GM18873 (cell line): ENCODE data around the gene MYO5B.
"Not testable (repeated sequence)": the region's sequence is repeated elsewhere in the genome, so short reads cannot be mapped to it uniquely, and the experiment has no call there.

Experiments used
- ATAC-seq: cut with Tn5 transposase; IDR thresholded peaks from one replicate; pipeline ENCODE4 v1.9.1; 2021; ENCODE audit warnings: mild to moderate bottlenecking, moderate library complexity, moderate number of reproducible peaks; ENCODE audit not compliant: unreplicated experiment, low FRiP score

MYO5B gene

GRCh38 chr18:49845629-49846360, 349.2 kb downstream of the MYO5B start:
- ATAC-seq = no peak

DNA sequence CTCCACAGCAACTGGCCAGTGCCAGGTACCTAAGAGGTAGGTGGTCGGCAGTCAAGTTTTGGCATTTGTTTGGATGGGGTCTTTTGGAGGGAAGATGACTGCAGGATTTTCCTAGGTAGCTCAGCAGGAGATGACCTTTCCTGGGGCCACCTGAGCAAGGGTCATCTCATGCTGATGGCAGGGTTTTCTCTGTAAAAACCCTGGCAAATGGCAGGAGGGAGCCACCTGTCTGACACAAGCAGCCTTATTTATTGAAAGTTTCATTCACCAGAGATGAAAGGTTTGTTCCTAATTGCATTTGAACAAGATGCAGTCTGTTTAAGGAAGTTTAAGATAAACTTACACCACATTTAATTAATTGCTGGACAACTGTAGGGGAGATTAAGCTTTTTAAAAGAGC, 350.0 kb downstream of the MYO5B start:
- ATAC-seq = no peak

DNA sequence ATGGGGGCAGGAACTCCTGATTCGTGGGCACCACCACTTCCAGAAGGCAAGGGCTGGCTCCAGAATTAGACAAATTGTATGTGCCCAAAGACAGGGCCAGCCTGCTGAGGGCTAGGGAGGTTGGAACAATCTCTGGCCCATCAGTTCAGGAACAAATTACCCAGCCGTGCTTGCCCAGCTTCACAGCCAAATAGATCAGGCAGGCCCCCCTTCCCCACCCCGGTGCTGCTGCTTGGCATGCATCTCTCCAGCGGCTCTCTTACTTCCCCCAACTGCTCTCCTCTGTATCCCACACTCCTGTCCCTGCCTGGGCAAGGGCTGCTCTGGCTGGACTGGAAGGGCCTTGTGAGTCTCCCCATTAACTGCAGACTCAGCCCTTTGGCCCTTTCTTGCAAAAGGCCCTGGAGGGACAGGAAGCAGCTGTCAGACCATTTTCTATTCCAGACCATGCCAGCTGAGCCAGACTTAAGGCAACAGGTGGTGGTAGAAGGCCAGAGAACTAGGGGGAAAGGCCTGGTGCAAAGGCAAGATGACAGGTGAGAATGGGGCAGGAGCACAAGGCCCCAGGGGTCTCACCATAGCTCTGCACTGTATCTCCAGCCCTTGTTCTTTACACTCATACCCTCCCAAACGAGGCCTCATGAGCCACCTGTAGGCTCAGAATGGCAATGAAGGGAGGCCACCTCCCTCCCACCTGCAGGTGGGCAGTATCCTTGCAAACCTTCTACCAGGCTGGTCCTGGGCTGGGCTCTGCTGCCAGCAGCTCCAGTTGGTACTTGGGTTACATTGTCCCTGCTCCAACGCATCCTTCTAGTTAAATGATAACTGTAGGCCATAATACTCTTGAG, 350.9 kb downstream of the MYO5B start:
- ATAC-seq = no peak

DNA sequence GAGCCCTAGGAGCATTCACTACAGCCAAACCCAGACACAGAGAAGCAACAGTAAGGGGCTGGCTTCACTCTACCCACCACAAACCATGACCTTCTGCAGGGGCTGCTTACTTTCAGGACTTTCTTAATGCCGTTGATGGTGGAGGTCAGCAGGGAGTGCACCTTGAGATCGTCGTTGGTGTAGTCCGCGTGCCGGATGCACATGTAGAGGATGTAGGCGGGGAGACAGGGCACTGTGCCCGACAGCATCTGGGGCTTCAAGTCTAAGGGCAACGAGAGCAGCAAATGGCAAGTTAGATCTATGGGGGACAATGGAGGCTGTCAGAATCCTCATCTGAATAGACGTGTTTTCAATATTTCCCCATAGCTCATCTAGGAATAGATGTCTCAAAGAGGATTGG, 351.8 kb downstream of the MYO5B start:
- no peak for ATAC-seq

DNA sequence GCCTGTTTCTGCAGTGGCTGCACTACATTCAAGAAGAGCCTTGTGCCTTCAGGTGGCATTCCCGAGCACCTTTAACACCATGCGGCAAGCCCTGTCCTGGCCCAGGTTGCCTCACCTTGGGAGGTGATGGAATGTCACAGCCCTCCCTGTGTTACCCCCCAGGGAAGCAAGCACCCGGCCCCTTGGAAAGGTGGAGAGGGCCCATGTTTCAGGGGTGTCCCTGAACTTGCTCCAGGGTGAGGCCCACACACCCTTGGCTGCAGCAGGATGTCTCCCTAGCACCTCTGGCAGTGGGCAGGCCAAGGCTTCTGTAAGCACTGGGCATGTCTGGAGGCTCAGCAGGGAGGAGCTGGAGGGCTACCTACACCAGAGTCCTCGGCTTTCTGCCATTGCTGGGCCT, 352.3 kb downstream of the MYO5B start:
- ATAC-seq = no peak

DNA sequence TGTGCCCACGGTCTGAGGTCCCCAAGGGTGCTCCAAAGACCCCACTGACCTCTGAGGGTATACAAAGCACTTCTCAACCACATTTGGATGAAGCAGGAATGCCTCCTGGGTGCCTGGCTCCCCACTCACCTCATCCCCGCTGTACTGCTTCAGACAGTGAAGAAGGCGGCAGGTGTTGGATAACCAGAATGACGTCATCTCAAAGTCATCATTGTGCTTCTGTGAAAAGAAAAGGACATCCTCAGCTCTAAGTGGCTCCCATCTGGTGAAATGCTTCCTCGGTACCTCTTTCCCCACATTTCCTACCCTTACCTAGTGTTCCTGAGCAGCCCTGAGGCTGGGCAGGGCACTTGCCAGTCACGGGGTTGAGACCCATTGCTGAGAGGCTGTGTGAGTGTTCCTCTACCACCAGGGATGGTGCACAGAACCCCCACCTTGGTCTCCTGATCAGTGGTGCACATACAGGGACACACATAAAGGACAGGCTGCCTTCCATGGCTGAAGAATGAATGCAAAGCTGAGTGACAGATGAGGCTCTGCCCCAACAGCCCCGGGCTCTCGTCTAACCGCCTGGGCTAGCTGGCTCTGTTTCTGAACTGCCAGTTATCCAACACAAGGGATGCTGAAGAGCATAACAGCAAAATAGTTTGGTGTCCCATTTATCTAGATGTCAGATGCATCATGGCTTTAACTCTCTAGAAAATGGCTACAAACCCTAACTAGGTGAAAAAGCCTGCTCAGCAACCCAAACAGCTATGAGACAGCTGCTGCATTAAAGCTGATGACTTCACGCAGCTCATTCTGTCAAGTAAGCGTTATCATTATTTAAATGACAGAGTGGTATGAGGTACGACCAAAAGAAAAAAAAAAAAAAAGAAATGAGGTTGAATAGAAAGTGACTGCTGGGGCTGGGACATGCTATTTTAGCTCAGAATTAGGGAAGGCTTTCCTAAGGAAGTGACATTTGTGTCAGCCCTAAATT, 353.4 kb downstream of the MYO5B start:
- no peak for ATAC-seq

GRCh38 chr18:49839012-49839411, 355.9 kb downstream of the MYO5B start:
- no peak for ATAC-seq

DNA sequence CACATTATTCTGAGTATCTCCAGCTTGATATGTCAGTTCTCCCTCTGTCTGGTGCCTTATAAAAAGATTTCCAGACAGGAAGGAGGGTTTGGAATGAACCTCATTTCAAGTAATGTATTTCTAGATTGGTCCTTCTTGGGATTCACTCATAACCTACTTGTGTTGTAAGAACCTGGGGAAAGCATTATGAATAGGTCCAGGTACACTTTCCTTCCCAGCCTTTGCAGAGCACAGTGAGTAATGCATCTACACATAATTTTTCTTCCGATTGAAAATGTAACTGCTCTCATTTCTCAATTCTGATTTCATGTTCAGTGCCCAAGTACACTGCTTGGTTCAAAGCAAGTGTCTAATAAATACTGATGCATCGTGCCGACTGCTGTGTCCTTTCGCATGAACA, 356.6 kb downstream of the MYO5B start:
- ATAC-seq = no peak

DNA sequence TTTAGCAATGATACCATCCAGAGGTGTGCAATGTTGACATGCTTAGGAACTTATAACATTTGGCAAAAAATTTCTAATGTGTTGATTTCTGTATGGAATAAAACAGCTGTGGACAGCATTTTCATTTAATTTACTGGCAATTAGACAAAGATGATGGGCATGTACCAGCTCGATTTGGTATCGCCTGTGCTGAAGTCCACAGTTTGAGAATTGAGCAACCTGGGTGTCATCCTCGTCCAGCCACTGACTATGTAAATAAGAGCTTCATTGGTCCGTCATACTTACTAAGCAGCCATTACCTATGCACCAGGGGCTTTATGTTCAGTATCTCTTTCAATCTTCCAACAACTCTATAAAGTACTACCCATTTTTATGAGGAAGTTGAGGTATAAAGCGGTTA, 357.1 kb downstream of the MYO5B start:
- no peak for ATAC-seq

GRCh38 chr18:49837316-49837835, 357.6 kb downstream of the MYO5B start:
- ATAC-seq = not testable (repeated sequence)

- ATAC-seq = no peak
These were observed 359.5 kb downstream of the MYO5B start for GRCh38 chr18:49835405-49835804.

DNA sequence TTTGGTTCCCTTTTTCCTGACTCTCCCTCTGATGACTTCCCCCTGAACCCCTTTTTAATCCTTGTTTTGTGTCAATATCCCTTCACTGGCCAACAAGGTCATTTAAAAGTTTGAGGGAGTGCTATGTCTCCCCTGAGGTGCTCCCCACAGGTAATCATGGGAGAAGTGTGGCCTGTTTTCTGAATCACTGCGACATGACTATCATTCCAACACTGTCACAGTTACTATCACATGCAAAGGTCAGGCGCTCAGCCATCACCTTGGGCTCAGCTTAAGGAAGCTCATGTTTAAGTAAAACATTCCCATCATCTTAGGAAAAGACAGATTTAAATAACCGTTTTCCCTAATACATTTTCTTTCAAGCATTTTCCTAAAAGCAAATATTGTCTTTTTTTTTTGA, 360.7 kb downstream of the MYO5B start:
- ATAC-seq = no peak

DNA sequence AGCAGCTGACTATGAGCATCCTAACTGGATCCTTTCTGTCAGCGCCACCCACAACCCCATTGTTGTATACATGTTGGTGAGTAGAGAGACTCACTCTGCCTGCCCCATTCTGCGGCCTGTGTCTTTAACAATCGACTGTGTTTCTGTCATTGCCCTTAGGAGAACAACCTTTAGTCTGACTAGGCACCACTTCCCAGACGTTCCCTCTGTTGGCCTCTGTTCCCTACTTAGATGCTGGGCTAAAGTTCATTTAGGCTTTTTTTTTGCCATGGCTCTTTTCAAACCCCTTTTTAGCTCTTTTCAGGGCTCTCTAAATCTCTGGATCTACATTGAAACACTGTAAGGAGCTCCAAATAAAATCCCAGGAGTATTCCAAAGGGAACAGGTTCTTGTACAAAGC, 361.1 kb downstream of the MYO5B start:
- no peak for ATAC-seq

- no peak for ATAC-seq
These were observed 362.7 kb downstream of the MYO5B start for GRCh38 chr18:49832221-49832647.

- no peak for ATAC-seq
These were observed 367.0 kb downstream of the MYO5B start for GRCh38 chr18:49827996-49828395.

GRCh38 chr18:49819823-49820671, 374.9 kb downstream of the MYO5B start:
- ATAC-seq = no peak

- no peak for ATAC-seq
These were observed 375.8 kb downstream of the MYO5B start for GRCh38 chr18:49819071-49819662.

GRCh38 chr18:49817947-49818346, 377.0 kb downstream of the MYO5B start:
- ATAC-seq = no peak

GRCh38 chr18:49815927-49816326, 379.0 kb downstream of the MYO5B start:
- ATAC-seq = no peak
